Kidney capillary endothelial cell (primary cell): ENCODE measurements around the gene INPP5E.

Experiments
- DNase-seq: peaks from one replicate; pipeline ENCODE4 v3.0.0-alpha.2; 2018; ENCODE audit warnings: low spot score

INPP5E gene

GRCh38 chr9:136472640-136473353, 33.2 kb upstream of the INPP5E start:
- DNase-seq = no peak

- no peak for DNase-seq
Measured at GRCh38 chr9:136471802-136472487, 32.3 kb upstream of the INPP5E start.

GRCh38 chr9:136470792-136471469, 31.3 kb upstream of the INPP5E start:
- DNase-seq = no peak

GRCh38 chr9:136470356-136470755, 30.7 kb upstream of the INPP5E start:
- DNase-seq = no peak

- no peak for DNase-seq
Measured at GRCh38 chr9:136467766-136468165, 28.1 kb upstream of the INPP5E start.

GRCh38 chr9:136466155-136466541, 26.5 kb upstream of the INPP5E start:
- DNase-seq = no peak

GRCh38 chr9:136465500-136466154, 26.0 kb upstream of the INPP5E start:
- DNase-seq = no peak

GRCh38 chr9:136464241-136464640, 24.6 kb upstream of the INPP5E start:
- DNase-seq = no peak

- no peak for DNase-seq
Measured at GRCh38 chr9:136463578-136463977, 23.9 kb upstream of the INPP5E start.

GRCh38 chr9:136462664-136463063, 23.0 kb upstream of the INPP5E start:
- DNase-seq = no peak

- DNase-seq = no peak
Measured at GRCh38 chr9:136460772-136461325, 21.2 kb upstream of the INPP5E start.

GRCh38 chr9:136459425-136459824, 19.8 kb upstream of the INPP5E start:
- no peak for DNase-seq

- no peak for DNase-seq
Measured at GRCh38 chr9:136457326-136457725, 17.7 kb upstream of the INPP5E start.

GRCh38 chr9:136456258-136456657, 16.6 kb upstream of the INPP5E start:
- no peak for DNase-seq

- no peak for DNase-seq
Measured at GRCh38 chr9:136455043-136456002, 15.7 kb upstream of the INPP5E start.

- DNase-seq = no peak
Measured at GRCh38 chr9:136454026-136454796, 14.6 kb upstream of the INPP5E start.

GRCh38 chr9:136453326-136453725, 13.7 kb upstream of the INPP5E start:
- DNase-seq = no peak

- DNase-seq = no peak
Measured at GRCh38 chr9:136451221-136451877, 11.7 kb upstream of the INPP5E start.

GRCh38 chr9:136448655-136449054, 9.0 kb upstream of the INPP5E start:
- DNase-seq = no peak
